PC-9 (cell line): ENCODE results near the gene AFF2. TPM values are rescaled to one million over a fixed set of nuclear protein-coding genes. Genes with fewer than 3 reads are reported as not detected.

Source experiments
- BruUV-seq: library from RNA; stranded (reverse); fragments of 400-500 nt; replicated peaks from 2 replicates; lab custom pipeline; 2021; lab: Mats Ljungman, UMichigan
- CTCF ChIA-PET: fragments of 300-600 bp; sonication (Branson Sonifier 250); formaldehyde crosslinking; loops from one replicate; lab custom pipeline; 2022; ENCODE audit warnings: antibody characterized with exemption; lab: Charles Lee
- POLR2A ChIA-PET: fragments of 300-600 bp; sonication (Branson Sonifier 250); formaldehyde crosslinking; loops from one replicate; lab custom pipeline; 2022; ENCODE audit warnings: antibody characterized with exemption; ENCODE audit not compliant: unreplicated experiment; lab: Charles Lee
- DNase-seq, 2 experiments: peaks; one replicate each; pipeline versions ENCODE4 v3.0.0 to v3.0.0-alpha.2; 2015 to 2022; ENCODE audit warnings: mixed read lengths in 1 of 2
- H2AFZ ChIP-seq: fragments of 200-600 bp; sonication (generic); 2 replicates; pipeline ENCODE4 v1.8.1; 2017; ENCODE audit warnings: antibody characterized with exemption
- H3F3A ChIP-seq: fragments of 200-600 bp; sonication (generic); 2 replicates; pipeline ENCODE4 v1.8.1; 2017; ENCODE audit warnings: antibody characterized with exemption, mild to moderate bottlenecking, low read depth; ENCODE audit not compliant: insufficient read depth
- H3K27ac ChIP-seq: fragments of 200-600 bp; sonication (generic); 2 replicates; pipeline ENCODE4 v1.6.1; 2016; ENCODE audit warnings: mixed run types
- H3K27me3 ChIP-seq: fragments of 200-600 bp; sonication (generic); 2 replicates; pipeline ENCODE4 v1.6.1; 2016; ENCODE audit warnings: low read depth, mixed run types; ENCODE audit not compliant: insufficient read depth
- H3K36me3 ChIP-seq: fragments of 200-600 bp; sonication (generic); 2 replicates; pipeline ENCODE4 v1.6.1; 2016; ENCODE audit warnings: low read depth, mixed run types
- H3K4me1 ChIP-seq: fragments of 200-600 bp; sonication (generic); replicated peaks from 2 replicates; pipeline ENCODE4 v1.6.1; 2016; ENCODE audit warnings: mixed run types; ENCODE audit not compliant: insufficient read depth
- H3K4me2 ChIP-seq: fragments of 200-600 bp; sonication (generic); 2 replicates; pipeline ENCODE4 v1.6.1; 2017; ENCODE audit warnings: mixed run types
- H3K4me3 ChIP-seq: fragments of 200-600 bp; sonication (generic); 2 replicates; pipeline ENCODE4 v1.6.1; 2016; ENCODE audit warnings: mixed run types
- H3K79me2 ChIP-seq: fragments of 200-600 bp; sonication (generic); 2 replicates; pipeline ENCODE4 v1.6.1; 2017; ENCODE audit warnings: low read depth, mixed run types
- H3K9me2 ChIP-seq: fragments of 200-600 bp; sonication (generic); 2 replicates; pipeline ENCODE4 v1.8.1; 2017; ENCODE audit warnings: mild to moderate bottlenecking; ENCODE audit not compliant: insufficient read depth
- H3K9me3 ChIP-seq: fragments of 200-600 bp; sonication (generic); 2 replicates; pipeline ENCODE4 v1.8.1; 2016; ENCODE audit warnings: low read depth; ENCODE audit not compliant: insufficient read depth
- H4K20me1 ChIP-seq: fragments of 200-600 bp; sonication (generic); 2 replicates; pipeline ENCODE4 v1.8.1; 2017; ENCODE audit not compliant: insufficient read depth
- CTCF ChIP-seq: fragments of 200-600 bp; sonication (generic); conservative IDR thresholded peaks from 2 replicates; pipeline ENCODE4 v1.6.1; 2017; ENCODE audit warnings: mixed run types, antibody characterized with exemption, mild to moderate bottlenecking, moderate library complexity
- EZH2 ChIP-seq: fragments of 200-600 bp; sonication (generic); IDR thresholded peaks from 2 replicates; pipeline ENCODE4 v1.8.0; 2017; ENCODE audit warnings: antibody characterized with exemption, low read depth
- intact Hi-C: fragments of 100-400 bp; cut with micrococcal nuclease; formaldehyde crosslinking; loops from one replicate; pipeline ENCODE4 v1.10.0; 2022; ENCODE audit not compliant: unreplicated experiment
- total RNA-seq: library from RNA; stranded (reverse); gene quantifications from 2 replicates; pipeline ENCODE4 v1.2.3, GENCODE V29; 2021

AFF2 gene
- total RNA-seq, 1 experiment from 2014 or later = not detected

DNA sequence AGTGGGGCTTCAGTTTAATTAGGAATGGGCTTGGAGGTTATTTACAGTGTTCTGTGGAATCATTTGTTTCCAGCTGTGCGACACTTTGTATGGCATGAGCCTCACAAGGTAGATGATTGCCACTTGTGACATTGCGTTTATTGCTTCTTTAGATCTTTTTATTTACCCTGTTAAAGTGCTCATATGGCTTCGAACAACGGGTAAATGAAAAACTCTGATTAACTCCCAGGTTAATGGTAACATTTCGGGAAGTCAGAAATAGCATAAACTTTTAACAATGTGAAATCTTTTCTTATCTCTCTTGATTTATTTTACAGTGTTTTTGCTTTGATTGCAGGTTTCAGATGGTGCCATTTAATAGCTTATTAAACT, 510.4 kb downstream of the AFF2 start:
- Histone ChIP-seq H3K36me3 (no peaks in the 10 kb centered on the region), H3K4me3 (no peak overlapping the region), H3K9me3 (no peaks in the 10 kb centered on the region), H3K9me2 (no peaks in the 10 kb centered on the region), H3K79me2 (no peaks in the 10 kb centered on the region), H3K27me3 (no peaks in the 10 kb centered on the region), H2AFZ (no peak overlapping the region), H3K27ac (no peak overlapping the region), H3F3A (no peaks in the 10 kb centered on the region), H3K4me2 (no peak overlapping the region), H3K4me1 (no peaks in the 10 kb centered on the region), H4K20me1 (no peaks in the 10 kb centered on the region)
- no TSS peak for BruUV-seq
- intact Hi-C loops = no loop called here
- DNase-seq = no peak
- POLR2A ChIA-PET = no interaction called here
- CTCF ChIA-PET = no interaction called here
- TF ChIP-seq CTCF (no peak), EZH2 (no peak)

DNA sequence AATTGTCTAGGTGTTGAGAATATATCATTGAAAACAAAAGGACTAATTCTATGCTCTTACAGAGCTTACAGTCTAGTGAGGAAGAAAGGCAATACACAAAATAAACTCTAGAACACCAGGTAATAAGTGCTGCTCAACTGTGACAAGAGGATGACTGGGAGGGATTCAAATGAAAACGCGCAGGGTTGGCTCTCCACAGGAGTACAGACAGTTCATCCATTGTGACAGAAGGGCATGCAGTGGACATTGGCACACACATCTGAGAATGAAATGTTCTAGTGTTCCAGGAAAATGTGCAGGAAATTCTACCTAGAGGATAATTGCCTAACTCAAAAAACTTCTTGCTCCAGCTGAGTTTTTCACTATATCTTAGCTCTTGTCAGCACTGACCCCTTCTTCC, 512.7 kb downstream of the AFF2 start:
- Histone ChIP-seq H3K4me3 (no peak overlapping the region), H3K36me3 (no peaks in the 10 kb centered on the region), H3F3A (no peaks in the 10 kb centered on the region), H3K4me1 (no peaks in the 10 kb centered on the region), H3K79me2 (no peaks in the 10 kb centered on the region), H4K20me1 (no peaks in the 10 kb centered on the region), H2AFZ (no peak overlapping the region), H3K9me3 (no peaks in the 10 kb centered on the region), H3K27me3 (no peaks in the 10 kb centered on the region), H3K9me2 (no peaks in the 10 kb centered on the region), H3K27ac (no peak overlapping the region), H3K4me2 (no peak overlapping the region)
- intact Hi-C loops = no loop called here
- no peak for TF ChIP-seq EZH2
- TF ChIP-seq CTCF = no peak
- no TSS peak for BruUV-seq
- no peak for DNase-seq
- ChIA-PET POLR2A (no interaction called here), CTCF (no interaction called here)

- H3K79me2 ChIP-seq = no peaks in the 10 kb centered on the region
- no peak for DNase-seq
- intact Hi-C loops = no loop called here
- H3K4me2 ChIP-seq = no peak overlapping the region
- H2AFZ ChIP-seq = no peak overlapping the region
- no peak overlapping the region for H3K27ac ChIP-seq
- no peaks in the 10 kb centered on the region for H3F3A ChIP-seq
- no TSS peak for BruUV-seq
- POLR2A ChIA-PET = no interaction called here
- CTCF ChIA-PET = no interaction called here
- H3K36me3 ChIP-seq = no peaks in the 10 kb centered on the region
- no peaks in the 10 kb centered on the region for H3K9me3 ChIP-seq
- H4K20me1 ChIP-seq = no peaks in the 10 kb centered on the region
- no peak overlapping the region for H3K4me3 ChIP-seq
- H3K4me1 ChIP-seq = no peaks in the 10 kb centered on the region
- H3K27me3 ChIP-seq = no peaks in the 10 kb centered on the region
- no peaks in the 10 kb centered on the region for H3K9me2 ChIP-seq
- TF ChIP-seq CTCF (no peak), EZH2 (no peak)
Measured at GRCh38 chrX:149021159-149021558, 520.7 kb downstream of the AFF2 start.
